Hepatic stellate cell (primary cell): ENCODE data around the gene GEMIN2.
"Not testable (repeated sequence)": the region's sequence is repeated elsewhere in the genome, so short reads cannot be mapped to it uniquely, and the experiment has no call there.

Source experiments
- DNase-seq: peaks from one replicate; pipeline ENCODE4 v3.0.0; 2011; ENCODE audit warnings: low spot score

Gene GEMIN2

GRCh38 chr14:39176263-39177167, 62.4 kb downstream of the GEMIN2 start:
- no peak for DNase-seq

GRCh38 chr14:39177168-39177545, 63.0 kb downstream of the GEMIN2 start:
- no peak for DNase-seq

- DNase-seq: no peak
Measured at GRCh38 chr14:39179042-39179441, 64.9 kb downstream of the GEMIN2 start.

GRCh38 chr14:39180553-39180952, 66.4 kb downstream of the GEMIN2 start:
- no peak for DNase-seq

GRCh38 chr14:39181026-39181692, 67.0 kb downstream of the GEMIN2 start:
- DNase-seq: no peak

GRCh38 chr14:39181693-39182047, 67.5 kb downstream of the GEMIN2 start:
- no peak for DNase-seq

- no peak for DNase-seq
Measured at GRCh38 chr14:39182770-39183684, 68.9 kb downstream of the GEMIN2 start.

GRCh38 chr14:39183685-39184003, 69.5 kb downstream of the GEMIN2 start:
- not testable (repeated sequence) for DNase-seq

- DNase-seq: no peak
Measured at GRCh38 chr14:39184628-39185255, 70.6 kb downstream of the GEMIN2 start.

GRCh38 chr14:39185256-39186049, 71.3 kb downstream of the GEMIN2 start:
- DNase-seq: no peak
